Measurements from ENCODE around the gene APOBEC3B.
"Not testable (repeated sequence)": the region's sequence is repeated elsewhere in the genome, so short reads cannot be mapped to it uniquely, and the experiment has no call there.

APOBEC3B gene

DNA sequence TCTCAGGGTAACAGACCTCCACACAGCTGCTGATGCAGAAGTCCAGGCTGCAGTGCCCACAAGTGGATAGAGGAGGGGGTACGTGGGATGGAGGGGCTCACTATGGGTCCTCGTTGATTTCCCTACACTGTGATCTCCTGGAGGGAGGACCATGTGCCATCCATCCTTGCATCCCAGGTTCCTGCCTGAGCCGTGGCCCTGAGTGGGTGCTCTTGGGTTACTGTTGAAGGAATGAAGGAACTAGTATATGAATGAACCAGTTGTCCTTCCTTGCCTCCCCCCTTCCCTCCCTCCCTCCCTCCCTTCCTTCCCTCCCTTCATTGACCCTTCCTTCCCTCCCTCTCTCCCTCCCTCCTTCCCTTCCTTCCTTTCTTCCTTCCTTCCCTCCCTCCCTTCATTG lies 15.4 kb downstream of the APOBEC3B start:
- no peak for DNase-seq (ENCODE audit: low read depth)

DNA sequence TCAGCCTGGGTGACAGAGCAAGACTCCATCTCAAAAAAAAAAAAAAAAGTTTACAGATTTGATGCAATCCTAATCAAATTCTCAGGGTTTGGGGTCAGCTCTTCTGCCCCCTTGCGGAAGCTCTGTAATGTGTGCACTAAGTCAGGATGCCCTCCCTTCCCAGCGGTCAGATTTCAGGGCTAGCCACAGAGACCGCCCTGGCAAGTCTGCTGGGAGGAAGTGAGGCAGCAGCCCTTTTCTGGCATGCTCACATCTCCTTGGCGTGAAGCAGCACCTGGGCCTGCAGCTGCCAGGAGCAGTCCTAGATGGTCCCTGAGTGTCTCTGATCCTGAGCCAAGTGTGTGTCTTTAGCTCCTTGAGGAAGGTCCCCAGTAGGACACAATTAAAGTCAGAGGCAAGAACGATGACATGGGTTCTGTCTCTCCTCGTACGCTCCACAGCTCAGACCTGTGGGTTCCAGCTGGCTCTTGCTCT lies 21.1 kb downstream of the APOBEC3B start:
- peak; percentile 90 for DNase-seq (ENCODE audit: low read depth)

DNA sequence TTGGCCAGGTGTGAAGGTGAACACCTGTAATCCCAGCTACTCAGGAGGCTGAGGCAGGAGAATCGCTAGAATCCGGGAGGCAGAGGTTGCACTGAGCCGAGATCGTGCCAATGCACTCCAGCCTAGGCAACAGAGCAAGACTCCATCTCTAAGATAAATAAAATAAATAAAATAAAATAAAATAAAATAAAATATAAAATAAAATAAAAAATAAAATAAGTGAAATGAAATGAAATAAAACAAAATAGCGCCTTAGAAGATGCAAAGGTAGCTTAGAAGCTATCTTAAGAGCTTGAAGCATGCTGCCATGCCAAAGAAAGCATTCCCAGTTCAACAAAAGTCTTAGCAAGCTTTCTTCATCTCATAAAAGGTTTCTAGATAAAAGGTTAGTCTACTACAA lies 25.0 kb downstream of the APOBEC3B start:
- DNase-seq (ENCODE audit: low read depth), result no peak

DNA sequence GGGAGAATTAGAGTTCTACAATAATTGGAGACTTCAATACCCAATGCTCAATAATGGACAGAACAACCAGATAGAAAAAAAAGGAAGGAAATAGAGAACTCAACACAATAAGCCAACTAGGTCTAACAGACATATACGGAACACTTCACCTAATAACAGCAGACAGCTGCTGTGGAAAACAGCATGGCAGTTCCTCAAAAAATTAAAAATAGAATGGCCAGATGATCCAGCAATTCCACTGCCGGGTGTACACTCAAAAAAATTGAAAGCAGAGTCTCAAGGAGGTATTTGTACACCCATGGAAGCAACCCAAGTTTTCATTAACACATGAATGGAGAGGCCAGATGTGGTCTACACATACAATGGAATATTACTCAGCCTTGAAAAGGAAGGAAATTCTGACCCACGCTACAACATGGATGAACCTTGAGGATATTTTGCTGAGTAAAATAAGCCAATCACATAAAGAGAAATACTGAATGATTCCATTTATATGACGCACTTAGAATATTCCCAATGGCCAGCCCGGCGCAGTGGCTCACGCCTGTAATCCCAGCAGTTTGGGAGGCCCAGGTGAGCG lies 26.2 kb downstream of the APOBEC3B start:
- DNase-seq (ENCODE audit: low read depth), result not testable (repeated sequence)

DNA sequence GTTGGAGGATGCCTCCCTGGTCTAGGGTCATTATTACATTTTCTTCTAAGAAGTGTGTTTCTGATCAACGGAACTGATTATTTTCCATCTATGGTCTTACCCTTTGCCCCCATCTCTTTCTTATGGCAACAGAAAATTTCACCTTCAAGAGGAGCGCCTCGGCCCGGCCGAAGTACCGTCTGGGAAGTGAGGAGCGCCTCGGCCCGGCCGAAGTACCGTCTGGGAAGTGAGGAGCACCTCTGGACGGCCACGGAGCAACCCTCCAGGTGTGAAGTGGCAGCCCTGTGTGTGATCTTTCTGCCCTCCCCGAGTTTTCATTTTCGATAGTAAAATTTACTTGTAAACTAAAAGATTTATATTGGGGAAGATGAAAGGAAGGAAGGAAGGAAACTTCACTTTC lies 28.8 kb downstream of the APOBEC3B start:
- DNase-seq (ENCODE audit: low read depth), result no peak

DNA sequence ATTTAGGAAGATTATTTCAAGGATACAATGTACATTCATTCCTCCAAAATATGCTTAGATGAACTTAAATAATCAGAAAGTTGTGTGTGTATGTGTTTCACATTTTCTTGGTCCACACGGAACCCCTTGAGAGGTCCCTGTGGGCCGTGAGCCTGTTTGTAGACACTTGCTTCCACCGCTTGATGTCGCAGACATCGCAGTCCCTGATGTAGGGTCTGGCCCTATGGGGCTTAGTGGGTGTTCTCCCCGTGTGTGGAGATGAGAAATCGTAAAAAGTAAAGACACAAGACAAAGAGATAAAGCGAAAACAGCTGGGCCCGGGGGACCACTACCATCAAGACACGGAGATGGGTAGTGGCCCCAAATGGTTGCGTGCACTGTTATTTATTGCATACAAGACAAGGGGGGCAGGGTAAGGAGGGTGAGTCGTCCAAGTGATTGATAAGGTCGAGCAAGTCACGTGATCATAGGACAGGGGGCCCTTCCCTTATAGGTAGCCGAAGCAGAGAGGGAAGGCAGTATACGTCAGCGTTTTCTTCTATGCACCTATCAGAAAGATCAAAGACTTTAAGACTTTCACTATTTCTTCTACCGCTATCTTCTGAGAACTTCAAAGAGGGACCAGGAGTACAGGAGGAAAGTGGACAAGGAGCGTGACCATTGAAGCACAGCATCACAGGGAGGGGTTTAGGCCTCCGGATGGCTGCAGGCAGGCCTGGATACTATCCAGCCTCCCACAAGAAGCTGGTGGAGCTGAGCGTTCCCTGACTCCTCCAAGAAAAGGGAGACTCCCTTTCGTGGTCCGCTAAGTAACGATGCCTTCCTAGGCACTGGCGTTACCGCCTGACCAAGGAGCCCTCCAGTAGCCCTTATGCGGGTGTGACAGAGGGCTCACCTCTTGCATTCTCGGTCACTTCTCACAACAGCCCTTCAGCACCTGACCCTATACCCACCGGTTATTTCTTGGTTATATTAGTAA lies 30.7 kb downstream of the APOBEC3B start:
- no peak for DNase-seq (ENCODE audit: low read depth)

DNA sequence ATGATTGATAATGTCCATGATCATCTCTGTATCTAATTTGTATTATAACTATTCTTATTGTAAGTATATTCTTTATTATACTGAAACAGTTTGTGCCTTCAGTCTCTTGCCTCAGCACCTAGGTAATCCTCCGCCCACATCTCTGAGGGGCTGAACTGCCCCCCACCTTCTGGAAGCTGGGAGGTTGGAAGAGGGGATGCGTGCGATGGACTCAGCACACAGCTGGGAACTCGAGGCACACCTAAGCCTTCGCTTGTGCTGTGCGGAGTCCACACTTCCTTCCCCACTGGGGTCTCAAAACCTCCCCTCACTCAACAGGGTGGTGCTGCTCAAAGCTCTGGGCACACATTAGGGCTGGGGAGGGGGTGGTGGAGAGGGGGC lies 31.4 kb downstream of the APOBEC3B start:
- not testable (repeated sequence) for DNase-seq (ENCODE audit: low read depth)

DNA sequence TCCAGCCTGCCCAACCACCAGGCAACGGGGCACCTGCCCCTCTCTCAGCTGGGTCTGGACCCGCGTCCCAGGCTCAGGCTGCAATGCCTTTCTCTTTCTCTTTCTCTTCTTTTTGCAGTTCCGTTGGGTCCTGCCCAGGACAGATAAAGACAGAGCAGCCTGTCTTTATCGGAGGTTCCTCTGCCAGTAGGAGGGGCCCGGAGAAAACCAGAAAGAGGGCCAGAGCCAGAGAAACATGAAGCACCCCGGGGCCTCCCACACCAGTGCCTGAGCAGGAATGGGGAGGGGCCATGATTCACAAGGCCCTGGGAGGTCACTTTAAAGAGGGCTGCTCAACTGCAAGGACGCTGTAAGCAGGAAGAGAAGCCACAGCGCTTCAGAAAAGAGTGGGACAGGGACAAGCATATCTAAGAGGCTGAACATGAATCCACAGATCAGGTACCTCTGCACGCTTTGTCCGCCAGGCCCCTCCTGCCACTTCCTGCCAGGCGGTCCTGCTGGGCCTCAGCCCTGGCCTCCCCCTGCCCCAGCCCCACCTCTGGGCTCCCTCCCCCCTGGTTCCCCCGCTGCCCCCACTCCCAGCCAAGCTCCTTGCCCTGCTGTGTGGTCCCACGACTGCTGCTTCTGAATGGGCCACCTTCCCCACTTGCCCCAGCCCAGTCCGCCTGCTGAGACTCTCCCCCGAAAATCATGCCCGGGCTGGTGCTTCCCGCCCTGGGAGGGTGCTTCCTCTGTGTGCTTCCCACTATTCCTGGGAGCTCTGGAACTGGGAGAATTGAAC lies 32.0 kb downstream of the APOBEC3B start, which contains the start of gene APOBEC3C:
APOBEC3C (plus strand) TSS at position 316 of the 781 bp plus-strand sequence; CDS start at position 422, 106 bp downstream.
- DNase-seq (ENCODE audit: low read depth), result peak; percentile 96

DNA sequence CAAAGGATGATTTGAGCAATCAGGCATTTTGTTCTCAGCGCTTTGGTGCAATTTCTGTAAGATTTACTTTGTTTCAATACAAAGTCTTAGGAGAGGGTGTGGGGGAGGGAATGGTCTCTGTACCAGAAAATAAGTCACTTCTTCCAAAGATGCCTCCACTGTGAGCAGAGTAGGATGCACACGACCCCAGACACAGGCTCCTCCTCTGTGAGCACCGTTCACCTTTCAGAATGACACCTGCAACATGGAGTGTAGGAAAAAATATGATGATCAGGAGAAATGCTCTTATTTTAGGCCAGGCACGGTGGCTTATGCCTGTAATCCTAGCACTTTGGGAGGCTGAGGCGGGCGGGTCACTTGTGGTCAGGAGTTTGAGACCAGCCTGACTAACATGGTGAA lies 32.6 kb downstream of the APOBEC3B start:
- peak; percentile 18 for DNase-seq (ENCODE audit: low read depth)

DNA sequence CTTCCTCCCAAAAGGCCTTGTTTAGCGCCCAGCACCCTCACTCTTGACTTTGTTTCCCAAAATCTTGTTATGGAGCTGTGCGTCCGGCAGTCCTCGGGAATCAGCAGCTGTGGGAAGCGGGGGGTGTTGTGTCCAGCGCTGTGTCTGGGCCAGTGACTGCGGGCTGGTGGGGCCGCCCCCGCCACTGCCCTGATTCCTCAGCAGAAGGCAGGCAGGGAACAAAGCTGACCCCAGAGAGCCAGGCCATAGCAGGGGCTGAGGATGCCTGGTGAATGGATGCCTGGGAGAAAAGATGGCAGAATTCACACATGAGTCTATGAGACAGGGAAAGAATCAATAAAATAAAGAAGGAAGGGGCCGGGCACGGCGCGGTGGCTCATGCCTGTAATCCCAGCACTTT lies 34.4 kb downstream of the APOBEC3B start:
- DNase-seq (ENCODE audit: low read depth), result no peak

DNA sequence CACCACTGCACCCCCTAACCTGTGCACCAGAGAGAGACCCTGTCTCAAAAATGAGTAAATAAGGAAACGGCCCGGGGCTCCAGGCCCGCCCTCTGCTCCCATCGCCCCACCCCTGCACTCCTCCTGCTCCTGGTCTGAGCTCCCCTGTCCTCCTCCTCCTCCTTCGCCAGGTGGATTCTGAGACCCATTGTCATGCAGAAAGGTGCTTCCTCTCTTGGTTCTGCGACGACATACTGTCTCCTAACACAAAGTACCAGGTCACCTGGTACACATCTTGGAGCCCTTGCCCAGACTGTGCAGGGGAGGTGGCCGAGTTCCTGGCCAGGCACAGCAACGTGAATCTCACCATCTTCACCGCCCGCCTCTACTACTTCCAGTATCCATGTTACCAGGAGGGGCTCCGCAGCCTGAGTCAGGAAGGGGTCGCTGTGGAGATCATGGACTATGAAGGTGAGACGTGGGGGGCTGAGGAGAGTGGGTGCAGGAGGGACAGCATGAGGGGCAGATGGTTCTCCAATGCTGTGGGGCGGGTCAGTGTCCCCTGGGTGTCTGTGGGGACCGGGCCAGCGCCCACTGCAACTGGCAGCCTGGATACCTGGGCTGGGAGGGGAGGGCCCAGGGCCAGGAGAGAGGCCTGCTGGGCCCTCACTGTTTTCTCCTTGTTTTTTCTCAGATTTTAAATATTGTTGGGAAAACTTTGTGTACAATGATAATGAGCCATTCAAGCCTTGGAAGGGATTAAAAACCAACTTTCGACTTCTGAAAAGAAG lies 35.6 kb downstream of the APOBEC3B start:
- no peak for DNase-seq (ENCODE audit: low read depth)

DNA sequence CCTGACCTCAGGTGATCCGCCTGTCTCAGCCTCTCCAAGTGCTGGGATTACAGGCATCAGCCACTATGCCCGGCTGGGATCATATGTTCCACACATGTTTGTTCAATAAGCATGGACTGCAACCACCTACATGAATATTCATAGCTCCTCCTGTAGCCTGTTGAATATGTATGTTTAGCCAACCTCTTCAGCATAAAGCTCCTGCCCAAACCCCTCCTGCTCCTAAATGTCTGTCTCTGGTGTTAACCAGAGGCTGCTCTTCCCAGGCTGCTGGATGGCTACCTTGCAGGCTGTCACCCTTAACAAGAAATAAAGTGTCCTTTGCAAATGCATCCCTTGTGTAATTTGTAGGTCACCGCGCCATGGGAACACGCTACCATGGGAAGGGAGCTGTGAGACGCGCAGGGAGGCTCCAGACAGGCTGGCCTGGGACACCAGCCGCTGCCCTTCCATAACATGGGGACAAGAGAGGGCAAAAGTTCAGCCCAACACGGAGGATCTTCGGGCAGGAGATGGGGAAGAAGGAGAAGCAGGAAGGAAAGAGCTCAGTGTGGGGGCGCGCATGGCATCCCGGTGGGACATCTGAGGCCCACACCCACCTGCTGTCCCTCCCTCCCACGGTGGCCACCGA lies 38.0 kb downstream of the APOBEC3B start:
- DNase-seq (ENCODE audit: low read depth), result not testable (repeated sequence)

DNA sequence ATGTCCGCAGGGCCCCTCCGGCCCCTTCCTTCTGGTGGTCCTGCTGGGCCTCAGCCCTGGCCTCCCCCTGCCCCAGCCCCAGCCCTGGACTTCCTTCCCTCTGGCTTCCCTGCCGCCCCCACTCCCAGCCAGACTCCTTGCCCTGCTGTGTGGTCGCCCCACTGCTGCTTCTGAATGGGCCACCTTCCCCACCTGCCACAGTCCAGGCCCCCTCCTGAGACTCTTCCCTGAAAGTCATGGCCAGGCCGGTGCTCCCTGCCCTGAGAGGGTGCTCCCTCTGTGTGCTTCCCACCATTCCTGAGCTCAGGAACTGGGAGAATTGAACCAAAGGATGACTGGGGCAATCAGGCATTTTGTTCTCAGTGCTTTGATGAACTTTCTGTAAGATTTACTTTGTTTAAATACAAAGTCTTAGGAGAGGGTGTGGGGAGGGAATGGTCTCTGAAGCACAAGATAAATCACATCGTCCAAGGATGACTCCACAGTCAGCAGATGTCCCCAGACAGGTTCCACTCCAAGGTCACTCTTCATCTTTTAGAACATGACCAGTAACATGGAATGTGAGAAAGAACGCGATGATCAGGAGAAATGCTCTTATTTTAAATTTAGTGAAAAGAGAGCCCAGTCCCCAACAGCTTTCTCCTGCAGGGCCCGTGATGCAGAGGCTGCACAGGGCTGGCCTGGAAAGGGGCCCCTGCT lies 39.6 kb downstream of the APOBEC3B start:
- DNase-seq (ENCODE audit: low read depth), result peak; percentile 0

DNA sequence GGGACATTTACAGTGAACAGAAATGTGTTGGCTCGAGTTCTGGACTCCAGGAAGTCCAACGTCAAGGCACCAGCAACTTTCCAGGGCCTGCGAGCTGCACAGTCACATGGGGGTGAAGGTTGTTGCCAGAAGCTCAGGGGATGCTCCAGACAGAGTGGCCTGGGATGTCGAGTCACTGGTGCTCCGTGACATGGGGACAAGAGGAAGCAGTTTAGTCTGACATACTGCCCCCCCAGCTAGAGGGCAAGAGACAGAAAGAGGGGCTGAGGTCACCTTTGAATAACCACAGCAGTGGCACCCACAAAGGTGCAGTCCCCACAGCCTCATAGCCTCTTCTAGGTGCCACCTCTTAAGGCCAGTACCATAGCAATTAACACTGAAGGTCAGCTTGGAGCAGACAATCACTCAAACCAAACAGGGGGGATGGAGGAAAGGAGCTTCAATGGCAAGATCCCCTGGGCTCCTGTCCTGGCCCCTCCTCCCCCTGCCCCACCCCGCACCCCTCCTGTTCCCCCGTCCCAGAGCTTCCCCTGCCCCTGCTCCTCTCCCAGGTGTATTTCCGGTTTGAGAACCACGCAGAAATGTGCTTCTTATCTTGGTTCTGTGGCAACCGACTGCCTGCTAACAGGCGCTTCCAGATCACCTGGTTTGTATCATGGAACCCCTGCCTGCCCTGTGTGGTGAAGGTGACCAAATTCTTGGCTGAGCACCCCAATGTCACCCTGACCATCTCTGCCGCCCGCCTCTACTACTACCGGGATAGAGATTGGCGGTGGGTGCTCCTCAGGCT lies 42.6 kb downstream of the APOBEC3B start:
- DNase-seq (ENCODE audit: low read depth), result no peak

DNA sequence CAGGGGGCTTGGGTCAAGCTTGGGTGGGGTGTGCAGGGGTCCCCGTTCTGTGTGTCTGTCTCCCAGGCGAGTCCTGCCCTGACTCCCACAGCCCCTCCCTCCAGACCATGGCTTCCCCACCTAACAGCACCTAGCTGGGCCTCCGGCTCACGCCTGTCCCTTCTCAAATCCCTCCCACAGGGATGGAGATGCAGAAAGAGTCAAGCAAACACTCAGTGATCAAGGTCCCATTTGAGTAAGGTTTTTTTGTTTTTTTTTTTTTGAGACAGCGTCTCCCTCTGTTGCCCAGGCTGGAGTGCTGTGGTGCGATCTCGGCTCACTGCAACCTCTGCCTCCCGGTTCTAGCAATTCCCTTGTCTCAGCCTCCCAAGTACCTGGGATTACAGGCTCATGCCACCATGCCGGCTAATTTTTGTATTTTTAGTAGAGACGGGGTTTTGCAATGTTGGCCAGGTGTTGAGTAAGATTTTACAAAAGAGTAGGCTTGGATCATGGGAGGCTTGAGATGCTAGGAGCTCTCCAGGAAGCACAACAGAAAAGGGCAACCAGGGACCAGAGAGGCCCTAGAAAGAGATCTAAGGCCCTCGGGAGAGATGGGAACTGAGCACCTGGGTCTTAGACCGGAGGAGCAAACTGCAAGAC lies 44.5 kb downstream of the APOBEC3B start:
- DNase-seq (ENCODE audit: low read depth), result no peak

DNA sequence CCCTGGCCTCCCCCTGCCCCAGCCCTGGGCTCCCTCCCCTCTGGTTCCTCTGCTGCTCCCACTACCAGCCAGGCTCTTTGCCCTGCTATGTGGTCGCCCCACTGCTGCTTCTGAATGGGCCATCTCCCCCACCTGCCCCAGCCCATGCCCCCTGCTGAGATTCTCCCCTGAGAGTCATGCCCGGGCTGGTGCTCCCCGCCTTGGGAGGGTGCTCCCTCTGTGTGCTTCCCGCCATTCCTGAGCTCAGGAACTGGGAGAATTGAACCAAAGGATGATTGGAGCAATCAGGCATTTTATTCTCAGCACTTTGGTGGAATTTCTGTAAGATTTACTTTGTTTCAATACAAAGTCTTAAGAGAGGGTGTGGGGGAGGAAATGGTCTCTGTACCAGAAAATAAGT lies 45.6 kb downstream of the APOBEC3B start:
- no peak for DNase-seq (ENCODE audit: low read depth)

DNA sequence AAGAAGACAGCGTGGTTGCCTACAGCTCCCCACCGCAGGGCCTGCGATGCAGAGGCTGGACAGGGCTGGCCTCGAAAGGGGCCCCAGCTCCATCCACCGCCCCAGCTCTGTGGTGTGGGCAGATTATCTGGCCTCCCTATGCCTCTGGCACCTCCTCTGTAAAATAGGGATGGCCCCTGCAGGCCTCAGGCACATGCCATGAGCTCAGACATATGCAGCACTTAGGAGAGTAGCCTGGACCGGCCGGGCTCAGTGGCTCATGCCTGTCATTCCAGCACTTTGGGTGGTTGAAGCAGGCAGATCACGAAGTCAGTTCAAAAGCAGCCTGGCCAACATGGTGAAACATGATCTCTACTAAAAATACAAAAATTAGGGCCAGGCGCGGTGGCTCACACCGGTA lies 46.1 kb downstream of the APOBEC3B start:
- DNase-seq (ENCODE audit: low read depth), result peak; percentile 28

DNA sequence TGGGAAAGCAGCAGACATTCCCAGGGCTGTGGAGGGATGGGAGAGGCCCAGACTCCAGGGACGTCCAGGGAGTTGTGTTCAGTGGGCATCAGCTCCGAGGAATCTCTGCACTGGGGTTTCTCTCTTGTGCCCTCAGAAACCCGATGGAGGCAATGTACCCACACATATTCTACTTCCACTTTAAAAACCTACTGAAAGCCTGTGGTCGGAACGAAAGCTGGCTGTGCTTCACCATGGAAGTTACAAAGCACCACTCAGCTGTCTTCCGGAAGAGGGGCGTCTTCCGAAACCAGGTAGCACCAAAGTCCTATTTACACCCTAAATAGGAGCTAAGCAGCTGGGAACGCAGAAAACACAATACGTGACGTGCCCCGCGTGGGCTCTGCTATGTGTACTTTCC lies 47.1 kb downstream of the APOBEC3B start:
- DNase-seq (ENCODE audit: low read depth), result no peak

DNA sequence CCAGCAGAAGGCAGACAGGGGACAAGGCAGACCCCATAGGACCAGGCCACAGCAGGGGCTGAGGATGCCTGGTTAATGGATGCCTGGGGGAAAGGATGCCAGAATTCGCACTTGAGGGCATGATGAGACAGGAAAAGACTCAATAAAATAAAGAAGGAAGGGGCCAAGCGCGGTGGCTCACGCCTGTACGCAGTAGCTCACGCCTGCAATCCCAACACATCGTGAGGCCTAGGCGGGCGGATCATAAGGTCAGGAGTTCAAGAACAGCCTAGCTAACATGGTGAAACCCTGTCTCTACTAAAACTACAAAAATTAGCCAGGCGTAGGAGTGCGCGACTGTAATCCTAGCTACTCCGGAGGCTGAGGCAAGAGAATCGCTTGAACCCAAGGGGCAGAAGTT lies 48.6 kb downstream of the APOBEC3B start:
- DNase-seq (ENCODE audit: low read depth), result no peak

All from EH (cell line).